Stimulated activated CD8-positive, alpha-beta memory T cell treated with anti-CD3 and anti-CD28 coated beads, Interleukin-15, amount 100 ng/mL, for 4 hours (primary cell): ENCODE results near the gene GPHN.

Experiments
- DNase-seq, 2 donors: peaks; one replicate each; pipeline ENCODE4 v3.0.0-alpha.2; 2020; ENCODE audit warnings: low read depth in 2 of 2

Gene GPHN

GRCh38 chr14:67228325-67228984, 720.5 kb downstream of the GPHN start:
- DNase-seq = no peak
